BE2C (cell line): ENCODE data around the gene ZNF273.
A peak's percentile ranks its signal among the peaks of the same experiment; 100 is the strongest.

Experiments
- DNase-seq: peaks from one replicate; pipeline ENCODE4 v3.0.0-alpha.2; 2020
- H3K27me3 ChIP-seq: fragments of 250-450 bp; sonication (Bioruptor Pico); 2 replicates; pipeline ENCODE4 v1.5.1; 2020; ENCODE audit warnings: mild to moderate bottlenecking
- H3K36me3 ChIP-seq: fragments of 250-450 bp; sonication (Bioruptor Pico); 2 replicates; pipeline ENCODE4 v1.5.1; 2020; ENCODE audit warnings: mild to moderate bottlenecking
- H3K4me1 ChIP-seq: fragments of 250-450 bp; sonication (Bioruptor Pico); 2 replicates; pipeline ENCODE4 v1.5.1; 2020
- H3K4me3 ChIP-seq: 2 replicates; pipeline ENCODE4 v1.5.1; 2011; ENCODE audit warnings: low read depth, low read length
- H3K9me3 ChIP-seq: fragments of 250-450 bp; sonication (Bioruptor Pico); 2 replicates; pipeline ENCODE4 v1.5.1; 2020
- TF ChIP-seq, protein P1 (sequence below): IDR thresholded peaks from 2 replicates; pipeline ENCODE4 v1.5.1; 2012; ENCODE audit warnings: mild to moderate bottlenecking, low read depth, low read length

Gene ZNF273

DNA sequence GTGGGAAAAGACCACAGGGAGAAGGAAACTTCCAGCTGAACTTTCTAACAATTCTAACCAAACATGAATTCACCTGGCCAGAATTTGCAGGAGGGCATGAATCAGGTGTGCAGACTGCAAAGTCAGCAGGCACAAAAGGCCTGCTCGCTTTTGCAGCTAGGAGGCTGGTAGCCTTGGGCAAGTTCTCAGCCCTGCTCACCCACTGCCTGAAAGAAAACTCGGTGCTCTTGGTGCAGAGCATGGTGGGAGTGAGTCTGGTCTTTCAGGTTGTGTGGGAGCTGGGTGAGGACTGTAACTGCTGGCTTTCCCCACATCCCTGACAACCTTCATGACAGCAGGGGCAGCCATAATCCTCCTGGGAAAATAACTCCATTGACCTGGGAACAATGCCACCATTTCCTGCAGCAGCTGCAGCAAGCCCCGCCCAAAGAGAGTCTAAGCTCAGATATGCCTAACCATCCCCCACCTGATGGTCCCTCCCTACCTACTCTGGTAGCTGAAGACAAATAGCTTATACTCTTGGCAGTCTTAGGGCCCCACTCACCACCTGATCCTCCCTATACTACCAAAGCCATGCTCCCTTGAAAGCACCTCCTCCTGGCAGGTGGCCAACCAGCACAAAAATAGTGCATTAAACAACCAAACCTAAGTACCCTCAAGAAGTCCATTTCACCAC is 56.1 kb downstream of the ZNF273 start:
- Histone ChIP-seq H3K4me3 (no peak overlapping the region), H3K4me1 (no peaks in the 10 kb centered on the region), H3K27me3 (no peaks in the 10 kb centered on the region), H3K9me3 (no peaks in the 10 kb centered on the region), H3K36me3 (no peaks in the 10 kb centered on the region)
- DNase-seq: peak; percentile 12
- TF ChIP-seq, protein P1, sequence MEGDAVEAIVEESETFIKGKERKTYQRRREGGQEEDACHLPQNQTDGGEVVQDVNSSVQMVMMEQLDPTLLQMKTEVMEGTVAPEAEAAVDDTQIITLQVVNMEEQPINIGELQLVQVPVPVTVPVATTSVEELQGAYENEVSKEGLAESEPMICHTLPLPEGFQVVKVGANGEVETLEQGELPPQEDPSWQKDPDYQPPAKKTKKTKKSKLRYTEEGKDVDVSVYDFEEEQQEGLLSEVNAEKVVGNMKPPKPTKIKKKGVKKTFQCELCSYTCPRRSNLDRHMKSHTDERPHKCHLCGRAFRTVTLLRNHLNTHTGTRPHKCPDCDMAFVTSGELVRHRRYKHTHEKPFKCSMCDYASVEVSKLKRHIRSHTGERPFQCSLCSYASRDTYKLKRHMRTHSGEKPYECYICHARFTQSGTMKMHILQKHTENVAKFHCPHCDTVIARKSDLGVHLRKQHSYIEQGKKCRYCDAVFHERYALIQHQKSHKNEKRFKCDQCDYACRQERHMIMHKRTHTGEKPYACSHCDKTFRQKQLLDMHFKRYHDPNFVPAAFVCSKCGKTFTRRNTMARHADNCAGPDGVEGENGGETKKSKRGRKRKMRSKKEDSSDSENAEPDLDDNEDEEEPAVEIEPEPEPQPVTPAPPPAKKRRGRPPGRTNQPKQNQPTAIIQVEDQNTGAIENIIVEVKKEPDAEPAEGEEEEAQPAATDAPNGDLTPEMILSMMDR: no peak

DNA sequence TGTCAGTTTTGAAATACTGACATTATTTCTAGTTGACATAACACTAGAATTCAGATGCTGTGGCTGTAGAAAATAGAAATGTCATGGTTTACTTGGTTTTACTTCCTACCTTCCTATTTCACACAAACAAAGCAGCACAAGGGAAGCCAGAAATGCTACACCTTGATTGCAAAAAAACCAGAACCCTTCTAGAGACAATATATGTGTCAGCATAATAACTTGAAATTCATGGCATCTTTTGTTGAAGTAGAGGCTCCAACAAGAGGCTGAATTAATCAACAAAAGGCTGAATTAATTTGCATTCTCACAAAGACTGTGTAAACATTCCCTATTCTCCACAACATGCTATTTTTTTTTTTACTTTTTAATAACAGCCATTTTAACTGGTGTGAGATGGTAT is 62.5 kb downstream of the ZNF273 start:
- DNase-seq: no peak

DNA sequence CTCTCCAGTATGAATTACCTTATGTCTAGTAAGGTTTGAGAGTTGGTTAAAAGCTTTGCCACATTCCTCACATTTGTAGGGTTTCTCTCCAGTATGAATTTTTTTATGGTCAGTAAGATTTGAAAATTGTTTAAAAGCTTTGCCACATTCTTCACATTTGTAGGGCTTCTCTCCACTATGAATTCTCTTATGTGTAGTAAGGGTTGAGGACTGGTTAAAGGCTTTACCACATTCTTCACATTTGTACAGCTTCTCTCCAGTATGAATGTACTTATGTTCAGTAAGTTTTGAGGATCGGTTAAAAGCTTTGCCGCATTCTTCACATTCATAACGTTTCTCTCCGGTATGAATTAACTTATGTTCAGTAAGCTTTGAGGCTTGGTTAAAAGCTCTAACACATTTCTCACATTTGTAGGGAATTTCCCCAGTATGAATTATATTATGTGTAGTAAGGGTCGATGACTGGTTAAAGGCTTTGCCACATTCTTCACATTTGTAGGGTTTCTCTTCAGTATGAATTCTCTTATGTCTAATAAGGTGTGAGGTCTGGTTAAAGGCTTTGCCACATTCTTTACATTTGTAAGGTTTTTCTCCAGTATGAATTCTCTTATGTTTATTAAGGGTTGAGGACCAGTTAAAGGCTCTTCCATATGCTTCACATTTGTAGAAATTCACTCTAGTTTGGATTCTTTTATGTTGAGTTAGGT is 75.6 kb downstream of the ZNF273 start:
- no peaks in the 10 kb centered on the region for H3K27me3 ChIP-seq
- H3K36me3 ChIP-seq: no peaks in the 10 kb centered on the region
- no peaks in the 10 kb centered on the region for H3K9me3 ChIP-seq
- no peaks in the 10 kb centered on the region for H3K4me1 ChIP-seq
- no peak for DNase-seq
- TF ChIP-seq, protein P1: no peak
- no peak overlapping the region for H3K4me3 ChIP-seq

More for the DNA sequence above, 62.5 kb downstream of the ZNF273 start:
- Histone ChIP-seq H3K9me3 (no peaks in the 10 kb centered on the region), H3K4me1 (no peaks in the 10 kb centered on the region), H3K36me3 (no peaks in the 10 kb centered on the region), H3K27me3 (no peaks in the 10 kb centered on the region), H3K4me3 (no peak overlapping the region)
- TF ChIP-seq, protein P1: no peak
